Hematopoietic multipotent progenitor cell treated with erythropoietin and hydrocortisone succinate and interleukin-3 and kit ligand, for 8 days (in vitro differentiated cells): ENCODE measurements around the gene ZMYND19.
A peak's percentile ranks its signal among the peaks of the same experiment; 100 is the strongest.
"Not testable (repeated sequence)": the region's sequence is repeated elsewhere in the genome, so short reads cannot be mapped to it uniquely, and the experiment has no call there.

Source experiments
- DNase-seq: peaks from one replicate; pipeline ENCODE4 v3.0.0-alpha.2; 2015

The ZMYND19 gene

DNA sequence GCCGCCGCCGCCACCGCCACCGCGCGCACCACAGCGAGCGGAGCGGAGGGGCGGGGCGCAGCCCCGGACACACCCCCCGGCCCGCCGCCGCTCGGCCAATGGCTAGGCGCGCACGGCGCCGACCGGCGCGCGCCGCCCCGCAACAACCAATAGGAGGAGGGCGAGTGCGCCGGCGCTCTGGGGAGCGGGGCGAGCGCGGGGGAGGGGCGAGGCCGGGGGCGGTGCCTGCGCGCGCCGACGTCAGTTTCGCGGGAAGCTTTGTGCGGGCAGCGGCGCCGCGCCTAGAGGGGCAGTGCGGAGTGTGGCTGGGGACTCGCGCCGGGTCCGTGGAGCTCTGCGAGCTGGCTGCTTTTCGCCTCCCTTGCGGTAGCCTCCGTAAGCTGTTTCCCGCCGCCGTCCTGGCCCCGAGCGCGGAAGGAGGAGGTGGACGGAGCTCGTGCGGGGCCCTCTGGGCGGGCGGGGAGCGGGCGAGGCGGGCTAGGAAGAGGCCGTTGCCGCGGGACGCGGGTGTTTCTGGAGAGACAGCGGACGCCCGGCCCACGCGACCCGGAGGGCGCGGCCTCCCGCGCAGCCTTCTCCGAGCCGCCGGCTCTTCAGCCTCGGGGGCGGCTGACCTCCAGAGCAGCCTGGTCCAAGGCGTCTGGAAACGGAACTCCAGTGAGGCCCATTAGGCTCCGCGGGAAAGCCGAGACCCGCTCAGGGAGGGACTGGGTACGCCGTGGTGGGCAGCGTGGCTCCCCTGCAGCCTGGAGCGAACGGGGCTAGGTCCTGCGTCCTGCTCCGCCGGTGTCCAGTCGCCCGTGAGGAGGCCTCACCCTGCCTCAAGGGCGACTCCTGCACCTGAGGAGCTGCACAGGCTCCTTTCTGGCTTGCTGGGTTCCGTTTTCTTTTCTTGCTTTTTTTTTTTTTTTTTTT lies at the start of gene ZMYND19:
Gene ZMYND19, minus strand, starts transcription at position 44 of the 915 bp plus-strand sequence. CDS start 249 bp downstream, outside the sequence.
- DNase-seq, result peak; percentile 87

DNA sequence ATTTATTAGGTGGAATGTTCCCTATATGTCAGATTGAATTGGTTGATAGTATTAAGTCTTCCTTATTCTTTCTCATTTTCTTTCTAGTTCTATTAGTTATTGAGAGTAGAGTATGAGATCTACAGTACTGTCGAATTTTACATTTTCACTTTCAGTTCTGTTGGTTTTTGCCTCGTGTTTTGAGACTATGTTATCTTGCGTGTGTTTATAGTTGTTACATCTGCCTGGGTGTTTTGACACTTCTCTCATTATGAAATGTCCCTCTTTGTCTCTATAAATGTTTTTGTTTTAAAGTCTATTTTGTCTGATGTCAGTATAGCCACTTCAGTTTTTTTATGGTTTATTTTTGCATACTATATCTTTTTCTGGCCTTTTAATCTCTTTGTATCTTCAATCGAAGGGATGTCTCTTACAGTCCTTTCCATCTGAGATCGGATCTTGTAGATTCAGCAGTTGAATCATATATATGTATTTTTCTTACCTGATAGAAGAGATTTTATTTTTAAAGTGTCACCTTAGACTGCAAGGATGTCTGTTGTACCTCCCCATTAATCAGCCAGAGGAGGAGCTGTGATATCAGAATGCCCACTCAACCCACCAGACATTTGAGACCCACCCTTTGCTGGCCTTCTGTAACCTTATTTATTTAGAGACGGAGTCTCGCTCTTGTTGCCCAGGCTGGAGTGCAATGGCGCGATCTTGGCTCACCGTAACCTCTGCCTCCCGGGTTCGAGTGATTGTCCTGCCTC lies 49.2 kb upstream of the ZMYND19 start:
- peak; percentile 46 for DNase-seq

- no peak for DNase-seq
Observed at GRCh38 chr9:137638680-137639079, 48.4 kb upstream of the ZMYND19 start.

DNA sequence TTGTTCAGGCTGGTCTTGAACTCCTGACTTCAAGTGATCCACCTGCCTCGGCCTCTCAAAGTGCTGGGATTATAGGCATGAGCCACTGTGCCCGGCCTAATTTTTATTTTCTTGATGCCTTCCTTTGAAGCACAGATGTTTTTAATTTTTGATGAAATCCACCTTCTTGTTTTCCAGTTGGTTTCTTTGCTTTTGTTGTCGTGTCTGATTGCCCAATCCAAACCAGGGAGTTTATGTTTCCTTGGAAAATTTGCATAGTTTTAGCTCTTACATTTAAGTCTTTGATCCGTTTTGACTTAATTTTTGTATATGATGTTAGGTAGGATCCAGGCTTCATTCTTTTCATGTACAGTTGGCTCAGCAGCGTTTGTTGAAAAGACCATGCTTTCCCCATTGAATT lies 43.7 kb upstream of the ZMYND19 start:
- no peak for DNase-seq

- DNase-seq, result no peak
Observed at GRCh38 chr9:137632230-137633161, 42.2 kb upstream of the ZMYND19 start.

DNA sequence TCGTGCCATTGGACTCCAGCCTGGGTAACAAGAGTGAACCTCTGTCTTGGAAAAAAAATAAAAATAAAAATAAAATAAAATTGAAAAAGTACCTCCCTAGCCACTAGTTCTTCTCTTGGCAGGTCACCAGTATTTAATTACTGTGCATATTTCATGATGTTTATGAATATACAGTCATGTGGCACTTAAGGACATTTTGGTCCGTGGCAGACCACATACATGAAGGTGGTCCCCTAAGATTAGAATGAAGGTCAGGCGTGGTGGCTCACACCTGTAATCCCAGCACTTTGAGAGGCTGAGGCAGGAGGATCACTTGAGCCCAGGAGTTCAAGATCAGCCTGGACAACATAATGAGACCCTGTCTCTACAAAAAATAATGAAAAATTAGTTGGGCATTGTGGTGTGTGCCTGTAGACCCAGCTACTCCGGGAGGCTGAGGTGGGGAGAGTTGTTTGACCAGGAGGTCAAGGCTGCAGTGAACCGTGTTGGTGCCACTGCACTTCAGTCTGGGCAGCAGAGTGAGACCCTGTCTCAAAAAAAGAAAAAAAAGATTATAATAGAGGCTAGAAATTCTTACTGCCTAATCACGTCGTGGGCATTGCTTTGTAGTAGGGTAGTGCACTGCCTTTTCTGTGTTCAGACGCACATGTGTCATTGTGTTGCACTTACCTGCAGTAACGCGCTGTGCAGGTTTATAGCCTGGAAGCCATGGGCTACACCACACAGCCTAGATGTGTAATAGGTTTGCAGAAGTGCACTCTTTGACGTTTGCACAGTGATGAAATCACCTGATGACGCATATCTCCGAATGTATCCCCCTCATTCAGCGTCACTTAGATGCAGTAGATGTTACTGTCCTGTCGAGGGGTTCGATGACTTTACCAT lies 41.3 kb upstream of the ZMYND19 start:
- DNase-seq, result no peak

DNA sequence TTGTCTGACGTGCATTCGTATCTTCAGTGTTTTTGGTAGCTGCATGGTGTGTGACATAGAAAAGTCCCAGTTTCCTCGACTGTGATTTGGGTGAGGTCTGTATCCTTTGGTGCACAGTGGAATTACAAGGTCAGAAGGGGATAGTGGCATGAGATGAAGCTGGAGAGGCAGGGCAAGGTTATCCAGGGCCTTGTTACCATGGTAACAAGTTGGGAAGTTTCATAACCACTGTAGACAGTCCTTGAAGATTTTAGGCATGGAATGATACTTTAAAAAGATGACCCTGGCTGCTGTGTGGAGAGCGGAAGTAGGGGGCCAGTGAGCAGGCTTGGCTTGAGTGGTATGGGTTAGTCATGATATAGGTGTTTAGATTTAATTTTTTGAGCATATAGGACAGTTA lies 40.4 kb upstream of the ZMYND19 start:
- DNase-seq, result no peak

GRCh38 chr9:137630126-137630525 lies 39.8 kb upstream of the ZMYND19 start:
- DNase-seq, result no peak

DNA sequence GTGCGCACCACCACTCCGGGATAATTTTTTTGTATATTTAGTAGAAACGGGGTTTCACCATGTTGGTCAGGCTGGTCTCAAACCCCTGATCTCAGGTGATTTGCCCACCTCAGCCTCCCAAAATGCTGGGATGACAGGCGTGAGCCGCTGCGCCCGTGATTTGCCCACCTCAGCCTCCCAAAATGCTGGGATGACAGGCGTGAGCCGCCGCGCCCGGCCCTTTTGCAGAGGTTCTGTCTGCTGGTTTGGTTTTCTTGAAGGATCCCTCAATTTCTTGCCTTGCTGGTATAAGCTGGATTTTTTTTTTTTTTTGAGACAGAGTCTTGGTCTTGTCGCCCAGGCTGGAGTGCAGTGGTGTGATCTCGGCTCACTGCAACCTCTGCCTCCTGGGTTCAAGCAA lies 37.1 kb upstream of the ZMYND19 start:
- not testable (repeated sequence) for DNase-seq

DNA sequence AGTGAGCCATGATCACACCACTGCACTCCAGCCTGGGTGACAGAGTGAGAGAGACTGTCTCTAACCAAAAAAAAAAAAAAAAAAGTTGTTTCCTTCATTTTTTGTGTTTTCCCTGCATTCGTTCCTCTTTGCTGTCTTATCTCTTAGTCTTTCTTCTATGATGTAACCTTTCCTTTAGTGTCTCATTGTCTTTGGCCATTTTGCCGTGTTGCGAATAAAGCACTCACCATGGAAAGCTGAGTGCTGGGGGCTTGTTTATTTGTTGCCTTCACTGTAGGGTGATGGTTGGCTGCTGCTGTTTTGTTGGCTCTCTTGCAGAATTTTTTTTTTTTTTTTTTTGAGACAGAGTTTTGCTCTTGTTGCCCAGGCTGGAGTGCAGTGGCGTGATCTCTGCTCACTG lies 36.2 kb upstream of the ZMYND19 start:
- no peak for DNase-seq

DNA sequence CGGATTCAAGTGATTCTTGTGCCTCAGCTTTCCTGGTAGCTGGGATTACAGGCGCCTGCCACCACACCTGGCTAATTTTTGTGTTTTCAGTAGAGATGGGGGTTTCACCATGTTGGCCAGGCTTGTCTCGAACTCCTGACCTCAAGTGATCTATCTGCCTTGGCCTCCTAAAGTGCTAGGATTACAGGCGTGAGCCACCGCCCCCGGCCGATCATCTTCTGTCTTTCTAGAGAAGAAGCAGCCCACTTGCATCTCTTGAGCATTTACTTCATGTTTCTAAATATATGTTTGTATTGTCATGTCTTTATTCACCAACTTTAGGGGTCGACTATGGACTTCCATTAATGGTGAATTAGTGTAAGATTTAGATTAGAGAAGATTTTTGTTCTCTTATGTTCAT lies 31.9 kb upstream of the ZMYND19 start:
- DNase-seq, result not testable (repeated sequence)

- peak; percentile 58 for DNase-seq
Observed at GRCh38 chr9:137621131-137621757, 30.9 kb upstream of the ZMYND19 start.

DNA sequence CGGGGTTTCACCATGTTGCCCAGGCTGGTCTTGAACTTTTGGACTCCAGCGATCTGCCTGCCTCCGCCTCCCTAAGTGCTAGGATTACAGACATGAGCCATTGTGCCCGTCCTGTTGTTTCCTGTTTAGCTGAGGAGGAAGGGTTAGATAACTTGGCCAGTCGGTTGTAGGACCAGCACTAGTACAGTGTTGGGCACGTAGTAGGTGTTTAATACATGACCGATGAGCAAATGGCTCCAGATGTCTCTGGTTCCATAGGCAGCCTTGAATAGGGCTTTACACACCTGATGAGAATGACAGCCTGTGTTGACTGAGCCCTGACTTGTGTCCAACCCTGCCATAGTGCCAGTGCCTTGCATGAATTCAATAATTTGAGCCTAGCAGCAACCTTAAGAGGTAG lies 30.3 kb upstream of the ZMYND19 start:
- DNase-seq, result no peak

- no peak for DNase-seq
Observed at GRCh38 chr9:137620048-137620405, 29.7 kb upstream of the ZMYND19 start.

DNA sequence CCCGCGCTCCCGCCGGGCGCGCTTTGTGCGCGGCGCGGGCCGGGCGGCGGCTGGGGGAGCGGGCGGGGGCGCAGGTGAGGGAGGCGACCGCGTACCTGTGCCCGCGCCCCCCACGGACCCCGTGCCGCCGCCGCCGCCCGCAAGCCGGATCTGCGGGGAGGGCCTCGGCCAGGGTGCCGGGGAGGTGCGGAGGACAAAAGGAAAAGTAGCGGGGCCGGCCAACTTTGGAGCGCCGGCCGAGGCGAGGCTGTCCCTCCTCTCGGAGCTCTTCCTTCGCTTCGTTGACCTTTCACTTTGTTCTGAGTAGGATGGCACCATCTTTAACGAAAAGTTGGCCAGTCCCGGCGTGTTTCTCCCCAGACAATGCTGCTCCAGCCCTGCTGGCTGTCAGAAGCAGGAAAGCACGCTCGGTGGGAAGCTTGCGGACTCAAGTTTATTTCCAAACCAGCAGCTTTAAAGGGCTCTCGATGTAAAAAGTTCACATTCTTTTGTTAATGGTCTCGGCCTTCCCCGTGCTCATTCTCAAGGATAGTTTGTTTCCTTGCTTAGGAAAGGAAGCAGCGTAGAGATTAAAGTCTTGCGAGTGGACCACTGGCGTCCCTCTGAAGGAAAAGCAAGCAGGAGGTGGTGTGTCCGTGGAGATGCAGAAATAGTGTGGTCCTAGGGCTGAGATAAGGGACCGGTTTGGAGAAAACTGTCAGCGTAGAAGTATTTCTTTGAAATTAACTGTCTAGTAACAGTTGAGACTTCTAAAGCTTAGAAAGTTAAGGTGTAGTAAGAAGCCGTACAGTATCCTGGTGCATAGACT lies 29.1 kb upstream of the ZMYND19 start:
- peak; percentile 52 for DNase-seq

GRCh38 chr9:137618105-137619067 lies 28.1 kb upstream of the ZMYND19 start, which contains the start of gene EHMT1:
Gene EHMT1 (plus strand): TSS chr9:137619005. CDS start chr9:137619029, 24 bp downstream.
- DNase-seq, result peak; percentile 86

DNA sequence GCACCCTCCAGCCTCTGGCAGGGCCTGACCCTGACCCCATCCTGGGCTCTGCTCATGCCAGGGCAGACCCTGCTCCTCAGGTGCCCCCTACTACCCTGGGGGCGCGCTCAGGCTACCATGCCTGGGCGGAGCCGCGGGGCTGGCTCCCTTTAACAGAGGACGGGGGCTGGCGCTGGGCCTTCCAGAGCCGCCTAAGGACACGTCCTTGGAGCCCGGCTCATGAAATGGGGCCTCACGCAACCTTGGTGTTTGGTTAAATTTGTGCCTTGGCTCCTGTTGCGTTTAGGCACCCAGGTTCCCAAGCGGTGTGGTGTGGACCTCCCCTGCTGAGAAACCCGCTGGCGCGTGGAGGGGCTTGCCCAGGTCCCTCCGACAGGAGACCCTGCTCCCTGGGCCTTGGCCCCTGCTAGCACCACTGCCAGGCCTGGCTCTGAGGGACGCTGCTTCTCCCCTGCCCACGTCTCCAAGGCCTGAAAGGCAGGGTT lies 25.1 kb upstream of the ZMYND19 start:
- no peak for DNase-seq

DNA sequence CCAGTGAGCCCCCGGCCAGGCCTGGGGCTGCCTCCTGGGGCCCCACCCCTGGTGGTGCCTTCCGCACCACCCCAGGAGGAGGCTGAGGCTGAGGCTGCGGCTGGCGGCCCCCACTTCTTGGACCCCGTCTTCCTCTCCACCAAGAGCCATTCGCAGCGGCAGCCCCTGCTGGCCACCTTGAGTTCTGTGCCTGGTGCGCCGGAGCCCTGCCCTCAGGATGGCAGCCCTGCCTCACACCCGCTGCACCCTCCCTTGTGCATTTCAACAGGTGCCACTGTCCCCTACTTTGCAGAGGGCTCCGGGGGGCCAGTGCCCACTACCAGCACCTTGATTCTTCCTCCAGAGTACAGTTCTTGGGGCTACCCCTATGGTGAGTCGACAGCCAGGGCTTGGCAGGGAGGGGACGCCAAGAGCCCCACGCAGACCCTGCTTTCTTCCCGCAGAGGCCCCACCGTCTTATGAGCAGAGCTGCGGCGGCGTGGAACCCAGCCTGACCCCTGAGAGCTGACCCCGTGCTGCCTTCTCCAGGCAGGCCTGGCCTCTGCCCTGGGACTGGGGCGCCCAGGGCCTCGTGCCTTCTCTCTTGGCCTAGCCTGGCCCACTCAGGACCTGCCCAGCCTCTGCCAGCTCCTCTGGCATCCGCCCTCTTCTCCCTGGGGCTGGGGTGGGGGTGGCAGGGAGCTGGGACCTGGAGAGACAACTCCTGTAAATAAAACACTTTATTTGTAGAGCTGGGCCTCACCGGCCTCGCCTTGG lies 24.5 kb upstream of the ZMYND19 start:
- no peak for DNase-seq
